Mesenchymal stem cell (in vitro differentiated cells and primary cell): ENCODE results near the gene LIMK2.

Source experiments
- DNase-seq: peaks from one replicate; pipeline ENCODE4 v3.0.0-alpha.2; 2013
- H2AFZ ChIP-seq: one replicate; pipeline ENCODE4 v1.6.1; 2013; ENCODE audit warnings: low read depth, mild to moderate bottlenecking, control low read depth, inconsistent platforms, low read length, moderate library complexity
- H2AK5ac ChIP-seq: 2 replicates; pipeline ENCODE4 v1.6.1; 2013; ENCODE audit warnings: low read length, moderate library complexity, mild to moderate bottlenecking, inconsistent platforms; ENCODE audit not compliant: severe bottlenecking
- H2BK120ac ChIP-seq: one replicate; pipeline ENCODE4 v1.6.1; 2013; ENCODE audit warnings: low read depth, mild to moderate bottlenecking, inconsistent platforms, low read length, moderate library complexity
- H2BK12ac ChIP-seq, 2 experiments: one replicate each; pipeline ENCODE4 v1.6.1; 2013; ENCODE audit warnings: inconsistent platforms in 2 of 2, low read length in 2 of 2, mild to moderate bottlenecking in 2 of 2, moderate library complexity in 2 of 2, control low read depth in 1 of 2
- H2BK15ac ChIP-seq: one replicate; pipeline ENCODE4 v1.6.1; 2013; ENCODE audit warnings: mild to moderate bottlenecking, low read depth, inconsistent platforms; ENCODE audit not compliant: poor library complexity, severe bottlenecking
- H2BK5ac ChIP-seq: 2 replicates; pipeline ENCODE4 v1.6.1; 2013; ENCODE audit warnings: low read depth, mild to moderate bottlenecking, low read length, control low read depth, inconsistent platforms; ENCODE audit not compliant: poor library complexity, severe bottlenecking
- H3K14ac ChIP-seq, 2 experiments: one replicate each; pipeline ENCODE4 v1.6.1; 2013; ENCODE audit warnings: inconsistent platforms in 2 of 2, low read length in 2 of 2, control low read depth in 1 of 2, mild to moderate bottlenecking in 1 of 2, moderate library complexity in 1 of 2
- H3K18ac ChIP-seq, 2 experiments: one replicate each; pipeline ENCODE4 v1.6.1; 2013; ENCODE audit warnings: inconsistent platforms in 2 of 2, low read length in 2 of 2, control low read depth in 1 of 2, low read depth in 1 of 2, mild to moderate bottlenecking in 1 of 2
- H3K23ac ChIP-seq, 2 experiments: one replicate each; pipeline ENCODE4 v1.6.1; 2013; ENCODE audit warnings: inconsistent platforms in 2 of 2, low read length in 2 of 2, mild to moderate bottlenecking in 2 of 2, moderate library complexity in 2 of 2, control low read depth in 1 of 2
- H3K27ac ChIP-seq: 2 replicates; pipeline ENCODE4 v1.5.1; 2013; ENCODE audit warnings: mild to moderate bottlenecking, moderate library complexity, low read length, control low read depth, inconsistent platforms; ENCODE audit not compliant: poor library complexity, severe bottlenecking
- H3K27me3 ChIP-seq, 2 experiments: 2 replicates each; pipeline versions ENCODE4 v1.6.1 to v1.7.0; 2013; ENCODE audit warnings: low read length in 2 of 2, mild to moderate bottlenecking in 2 of 2, moderate library complexity in 2 of 2, control low read depth in 1 of 2, inconsistent platforms in 1 of 2; ENCODE audit not compliant: control insufficient read depth in 1 of 2, insufficient read depth in 1 of 2
- H3K36me3 ChIP-seq, 2 experiments: 2 replicates each; pipeline versions ENCODE4 v1.6.1 to v1.7.0; 2013; ENCODE audit warnings: low read length in 2 of 2, control low read depth in 1 of 2, inconsistent platforms in 1 of 2, low read depth in 1 of 2, mild to moderate bottlenecking in 1 of 2; ENCODE audit not compliant: insufficient read depth in 2 of 2, control insufficient read depth in 1 of 2
- H3K4ac ChIP-seq, 2 experiments: one replicate each; pipeline ENCODE4 v1.6.1; 2013; ENCODE audit warnings: inconsistent platforms in 2 of 2, low read length in 2 of 2, mild to moderate bottlenecking in 2 of 2, moderate library complexity in 2 of 2, control low read depth in 1 of 2, low read depth in 1 of 2
- H3K4me1 ChIP-seq: 2 replicates; pipeline ENCODE4 v1.6.1; 2013; ENCODE audit warnings: low read depth, low read length, control low read depth; ENCODE audit not compliant: control insufficient read depth, insufficient read depth
- H3K4me2 ChIP-seq: 2 replicates; pipeline ENCODE4 v1.6.1; 2013; ENCODE audit warnings: low read length, mild to moderate bottlenecking, inconsistent platforms; ENCODE audit not compliant: poor library complexity, severe bottlenecking
- H3K4me3 ChIP-seq, 2 experiments: 2 replicates each; pipeline versions ENCODE4 v1.5.1 to v1.7.0; 2013; ENCODE audit warnings: low read length in 2 of 2, mild to moderate bottlenecking in 2 of 2, control low read depth in 1 of 2, low read depth in 1 of 2; ENCODE audit not compliant: insufficient read depth in 1 of 2
- H3K79me1 ChIP-seq: replicated peaks from 2 replicates; pipeline ENCODE4 v1.6.1; 2013; ENCODE audit warnings: mild to moderate bottlenecking, control low read depth, low read length, inconsistent platforms; ENCODE audit not compliant: poor library complexity, severe bottlenecking
- H3K9ac ChIP-seq: 2 replicates; pipeline ENCODE4 v1.7.0; 2013; ENCODE audit warnings: mild to moderate bottlenecking, low read length, moderate library complexity
- H3K9me3 ChIP-seq: 2 replicates; pipeline ENCODE4 v1.7.0; 2013; ENCODE audit warnings: mild to moderate bottlenecking, low read length; ENCODE audit not compliant: control insufficient read depth
- H4K8ac ChIP-seq: one replicate; pipeline ENCODE4 v1.6.1; 2013; ENCODE audit warnings: inconsistent platforms, mild to moderate bottlenecking, low read length, moderate library complexity
- H4K91ac ChIP-seq: one replicate; pipeline ENCODE4 v1.6.1; 2013; ENCODE audit warnings: mild to moderate bottlenecking, low read length, inconsistent platforms
- WGBS: methylation state at CpG from one replicate; pipeline ENCODE4 v1.1.7; 2013; ENCODE audit warnings: mixed read lengths; 5-methylcytosine and 5-hydroxymethylcytosine counted together

Gene LIMK2

DNA sequence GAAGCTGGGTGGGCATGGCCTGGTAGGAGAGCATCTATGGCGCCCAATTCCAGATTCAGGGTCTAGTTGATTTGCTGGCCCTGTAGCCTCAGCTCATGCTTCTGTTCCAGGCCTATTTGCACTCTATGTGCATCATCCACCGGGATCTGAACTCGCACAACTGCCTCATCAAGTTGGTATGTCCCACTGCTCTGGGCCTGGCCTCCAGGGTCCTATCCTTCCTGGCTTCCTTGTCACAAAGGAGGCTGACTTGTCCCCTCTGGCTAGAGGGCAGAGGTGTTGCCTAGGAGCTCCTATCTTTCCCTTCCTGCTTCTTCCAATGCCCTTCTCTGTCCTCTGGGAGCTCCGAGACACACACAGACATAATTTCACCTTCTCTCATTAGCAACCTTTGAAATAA lies 58.9 kb downstream of the LIMK2 start:
- peak overlapping the region; percentile 91 for H2BK5ac ChIP-seq
- no peak overlapping the region for H3K18ac ChIP-seq
- H3K23ac ChIP-seq, result no peak overlapping the region
- no peak overlapping the region for H2BK120ac ChIP-seq
- no peak overlapping the region for H3K9ac ChIP-seq
- H3K4me3 ChIP-seq, result no peak overlapping the region
- H2AK5ac ChIP-seq, result peak overlapping the region; percentile 100
- no peak overlapping the region for H3K4ac ChIP-seq
- H2AFZ ChIP-seq, result no peak overlapping the region
- no peak overlapping the region for H2BK15ac ChIP-seq
- H3K4me1 ChIP-seq, result peaks cover 23% of the 10 kb centered on the region
- H3K9me3 ChIP-seq, result no peaks in the 10 kb centered on the region
- H3K27me3 ChIP-seq, result no peaks in the 10 kb centered on the region
- no peak for DNase-seq
- H3K27ac ChIP-seq, result peak overlapping the region; percentile 96
- no peak overlapping the region for H2BK12ac ChIP-seq
- H3K36me3 ChIP-seq, result peaks cover 64 to 72% of the 10 kb centered on the region in 2 experiments
- H3K79me1 ChIP-seq, result peaks cover 9% of the 10 kb centered on the region
- H3K4me2 ChIP-seq, result no peak overlapping the region
- no peak overlapping the region for H4K91ac ChIP-seq
- H3K14ac ChIP-seq, result no peak overlapping the region
- H4K8ac ChIP-seq, result no peak overlapping the region
- WGBS, result 96% methylated on average over 3 of the region's 4 CpGs

DNA sequence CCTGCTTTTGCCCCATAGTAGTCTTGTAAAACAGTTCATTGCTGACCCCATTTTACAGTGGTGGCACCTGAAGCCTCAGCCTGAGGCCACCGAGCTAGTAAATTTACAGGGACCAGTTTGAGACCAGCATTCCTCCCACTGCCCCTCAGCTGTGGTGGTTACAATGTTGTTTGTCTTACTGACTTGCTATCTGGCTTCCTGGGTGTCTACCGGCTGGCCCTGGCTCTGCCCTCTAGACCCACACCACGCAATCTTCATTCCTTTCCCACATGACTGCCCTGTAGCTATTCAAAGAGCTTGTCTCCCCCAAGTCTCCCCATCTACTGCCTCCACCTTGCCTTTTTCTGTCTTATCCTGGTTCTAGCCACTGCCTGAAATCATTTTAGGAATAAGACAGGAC lies 59.4 kb downstream of the LIMK2 start:
- peak overlapping the region; percentile 96 for H3K27ac ChIP-seq
- H3K4me2 ChIP-seq, result peak overlapping the region; percentile 61
- H3K4me3 ChIP-seq, result no peak overlapping the region
- no peak overlapping the region for H3K23ac ChIP-seq
- H2BK12ac ChIP-seq, result peak overlapping the region in 1 of 2 experiments; percentile 10
- H4K8ac ChIP-seq, result no peak overlapping the region
- H2BK5ac ChIP-seq, result peak overlapping the region; percentile 94
- H2AK5ac ChIP-seq, result peak overlapping the region; percentile 99
- no peak overlapping the region for H2BK120ac ChIP-seq
- H3K36me3 ChIP-seq, result peaks cover 60 to 69% of the 10 kb centered on the region in 2 experiments
- WGBS, result 89% methylated on average over 3 of the region's 3 CpGs
- H3K4me1 ChIP-seq, result peaks cover 23% of the 10 kb centered on the region
- H3K27me3 ChIP-seq, result no peaks in the 10 kb centered on the region
- peak overlapping the region; percentile 30 for H2BK15ac ChIP-seq
- H3K14ac ChIP-seq, result no peak overlapping the region
- no peaks in the 10 kb centered on the region for H3K9me3 ChIP-seq
- H4K91ac ChIP-seq, result peak overlapping the region; percentile 27
- peaks cover 8% of the 10 kb centered on the region for H3K79me1 ChIP-seq
- H3K4ac ChIP-seq, result no peak overlapping the region
- no peak overlapping the region for H3K9ac ChIP-seq
- no peak overlapping the region for H2AFZ ChIP-seq
- peak overlapping the region in 1 of 2 experiments; percentile 29 for H3K18ac ChIP-seq
- DNase-seq, result no peak

DNA sequence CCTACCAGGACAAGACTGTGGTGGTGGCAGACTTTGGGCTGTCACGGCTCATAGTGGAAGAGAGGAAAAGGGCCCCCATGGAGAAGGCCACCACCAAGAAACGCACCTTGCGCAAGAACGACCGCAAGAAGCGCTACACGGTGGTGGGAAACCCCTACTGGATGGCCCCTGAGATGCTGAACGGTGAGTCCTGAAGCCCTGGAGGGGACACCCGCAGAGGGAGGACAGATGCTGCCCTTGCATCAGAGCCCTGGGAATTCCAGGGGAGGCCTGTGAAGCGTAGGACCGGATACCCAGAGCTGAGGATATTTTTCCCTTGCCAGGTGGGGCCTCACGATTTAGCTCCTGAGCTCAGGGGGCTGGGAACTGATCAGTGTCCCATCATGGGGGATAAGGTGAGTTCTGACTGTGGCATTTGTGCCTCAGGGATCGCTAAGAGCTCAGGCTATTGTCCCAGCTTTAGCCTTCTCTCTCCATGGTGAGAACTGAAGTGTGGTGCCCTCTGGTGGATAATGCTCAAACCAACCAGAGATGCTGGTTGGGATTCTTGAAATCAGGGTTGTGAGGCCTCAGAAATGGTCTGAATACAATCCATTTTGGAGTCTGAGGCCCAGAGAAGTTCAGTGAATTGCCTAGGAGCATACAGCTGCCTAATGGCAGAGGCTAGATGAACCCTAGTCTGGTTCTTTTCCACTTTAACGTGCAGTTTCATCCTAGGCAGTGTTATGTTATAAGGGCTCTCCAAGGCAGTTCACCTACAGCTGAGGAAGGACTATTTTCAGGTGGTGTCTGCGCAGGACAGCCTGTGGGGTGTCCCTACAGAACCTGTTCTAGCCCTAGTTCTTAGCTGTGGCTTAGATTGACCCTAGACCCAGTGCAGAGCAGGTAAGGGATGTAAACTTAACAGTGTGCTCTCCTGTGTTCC lies 60.7 kb downstream of the LIMK2 start:
- peaks cover 10% of the 10 kb centered on the region for H3K79me1 ChIP-seq
- no peak overlapping the region for H3K4me2 ChIP-seq
- no peak overlapping the region for H2BK15ac ChIP-seq
- H3K9me3 ChIP-seq, result no peaks in the 10 kb centered on the region
- no peak overlapping the region for H3K14ac ChIP-seq
- DNase-seq, result peak; percentile 75
- H3K9ac ChIP-seq, result no peak overlapping the region
- H4K91ac ChIP-seq, result no peak overlapping the region
- no peak overlapping the region for H3K23ac ChIP-seq
- H3K18ac ChIP-seq, result no peak overlapping the region
- H2AK5ac ChIP-seq, result peak overlapping the region; percentile 94
- H3K4me1 ChIP-seq, result peaks cover 23% of the 10 kb centered on the region
- H4K8ac ChIP-seq, result no peak overlapping the region
- no peak overlapping the region for H3K4me3 ChIP-seq
- no peak overlapping the region for H2AFZ ChIP-seq
- WGBS, result 78% methylated on average over 15 of the region's 15 CpGs
- no peak overlapping the region for H3K4ac ChIP-seq
- H3K27ac ChIP-seq, result peak overlapping the region; percentile 96
- peak overlapping the region; percentile 26 for H2BK5ac ChIP-seq
- H3K36me3 ChIP-seq, result peaks cover 57 to 58% of the 10 kb centered on the region in 2 experiments
- peak overlapping the region in 1 of 2 experiments; percentile 51 for H2BK12ac ChIP-seq
- no peak overlapping the region for H2BK120ac ChIP-seq
- H3K27me3 ChIP-seq, result no peaks in the 10 kb centered on the region

DNA sequence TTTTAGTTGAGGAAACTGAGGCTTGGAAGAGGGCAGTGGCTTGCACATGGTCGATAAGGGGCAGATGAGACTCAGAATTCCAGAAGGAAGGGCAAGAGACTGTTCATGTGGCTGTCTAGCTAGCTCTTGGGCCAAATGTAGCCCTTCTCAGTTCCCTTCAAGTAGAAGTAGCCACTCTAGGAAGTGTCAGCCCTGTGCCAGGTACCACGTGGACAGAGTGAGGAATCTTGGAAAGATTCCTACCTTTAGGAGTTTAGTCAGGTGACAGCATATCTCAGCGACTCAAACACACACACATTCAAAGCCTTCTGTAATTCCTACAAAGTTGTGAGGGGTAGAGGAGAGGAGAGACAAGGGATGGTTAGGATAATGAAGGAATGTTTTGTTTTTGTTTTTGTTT lies 61.9 kb downstream of the LIMK2 start:
- H2AFZ ChIP-seq, result no peak overlapping the region
- H3K9me3 ChIP-seq, result no peaks in the 10 kb centered on the region
- H2BK5ac ChIP-seq, result no peak overlapping the region
- no peak overlapping the region for H3K18ac ChIP-seq
- WGBS, result 100% methylated on average over 1 of the region's 3 CpGs
- peak overlapping the region; percentile 33 for H2AK5ac ChIP-seq
- no peak overlapping the region for H3K14ac ChIP-seq
- no peak overlapping the region for H3K4me3 ChIP-seq
- H2BK120ac ChIP-seq, result no peak overlapping the region
- no peak for DNase-seq
- no peak overlapping the region for H3K9ac ChIP-seq
- H3K23ac ChIP-seq, result no peak overlapping the region
- H3K4me1 ChIP-seq, result peaks cover 33% of the 10 kb centered on the region
- H3K4me2 ChIP-seq, result no peak overlapping the region
- no peak overlapping the region for H3K27ac ChIP-seq
- no peak overlapping the region for H4K91ac ChIP-seq
- no peak overlapping the region for H4K8ac ChIP-seq
- H3K27me3 ChIP-seq, result no peaks in the 10 kb centered on the region
- H3K4ac ChIP-seq, result no peak overlapping the region
- peaks cover 56 to 60% of the 10 kb centered on the region in 2 experiments for H3K36me3 ChIP-seq
- H2BK12ac ChIP-seq, result no peak overlapping the region
- H2BK15ac ChIP-seq, result no peak overlapping the region
- H3K79me1 ChIP-seq, result peaks cover 8% of the 10 kb centered on the region
